Left lung (tissue), 10 donors: ENCODE data around the gene ABCG1. TPM values are rescaled to one million over a fixed set of nuclear protein-coding genes. Genes with fewer than 3 reads are reported as not detected.

Source experiments
- ATAC-seq: fragments of 200-7000 bp; cut with Tn5 transposase; one replicate; pipeline ENCODE4 v1.9.1; 2020; ENCODE audit warnings: moderate library complexity
- DNase-seq, 4 donors: peaks; one replicate each; pipeline ENCODE4 v3.0.0-alpha.2; 2013 to 2020
- H3K27ac ChIP-seq, 2 donors: fragments of 200-600 bp; sonication (generic) in 1 of 2; one replicate each; pipeline versions ENCODE4 v1.5.0 to v1.8.0; 2020 to 2021
- H3K27me3 ChIP-seq, 2 donors: fragments of 200-600 bp; sonication (generic) in 1 of 2; one replicate each; pipeline versions ENCODE4 v1.5.0 to v1.8.0; 2020 to 2021
- H3K36me3 ChIP-seq, 2 donors: fragments of 200-600 bp; sonication (generic) in 1 of 2; one replicate each; pipeline versions ENCODE4 v1.5.0 to v1.8.0; 2020 to 2021
- H3K4me1 ChIP-seq, 2 donors: fragments of 200-600 bp; one replicate each; pipeline ENCODE4 v1.8.0; 2021
- H3K4me3 ChIP-seq, 2 donors: fragments of 200-600 bp; sonication (generic) in 1 of 2; one replicate each; pipeline versions ENCODE4 v1.5.0 to v1.8.0; 2020 to 2021; ENCODE audit warnings: mild to moderate bottlenecking in 1 of 2
- H3K9me3 ChIP-seq, 2 donors: fragments of 200-600 bp; sonication (generic) in 1 of 2; one replicate each; pipeline versions ENCODE4 v1.5.0 to v1.8.0; 2020 to 2021
- CTCF ChIP-seq, 2 donors: fragments of 200-600 bp; sonication (generic) in 1 of 2; IDR thresholded peaks; one replicate each; pipeline versions ENCODE4 v1.5.0 to v1.8.0; 2021; ENCODE audit warnings: antibody characterized with exemption in 2 of 2
- intact Hi-C, 2 donors: fragments of 100-400 bp; cut with DNase I; formaldehyde crosslinking; loops; one replicate each; pipeline versions ENCODE4 v1.11.2 to v1.14.2; 2022
- polyA plus RNA-seq, 6 donors: library from polyadenylated mRNA; unstranded; fragments of 120-200 nt; gene quantifications; one replicate each; pipeline ENCODE4 v1.2.1, GENCODE V29; 2013; ENCODE audit not compliant: insufficient read length in 6 of 6
- total RNA-seq, 2 donors: library from RNA; stranded (reverse); fragmentation: NEBNext Ultra II Directional; extraction: Animal tissue kit (Norgen Biotek cat#: 25700); gene quantifications; one replicate each; pipeline ENCODE4 v1.2.1, GENCODE V29; 2021
- donor health status: DM: no; HTN: yes; CAD: no.
- donor health status: DM: no; HTN: no; CAD: no.

ABCG1 gene
- total and polyA plus RNA-seq, 8 donors = 6.8 to 53.8 (median 10.5) TPM

GRCh38 chr21:42238185-42238934 is 19.4 kb downstream of the ABCG1 start:
- no peak overlapping the region for H3K27ac ChIP-seq
- no peaks in the 10 kb centered on the region for H3K36me3 ChIP-seq
- intact Hi-C loops = no loop called here
- ATAC-seq (no peak), DNase-seq (no peak)
- TF ChIP-seq CTCF (IDR thresholded peaks at IDR 0.05) = no peak
- H3K9me3 ChIP-seq = no peaks in the 10 kb centered on the region
- no peak overlapping the region for H3K4me3 ChIP-seq
- H3K27me3 ChIP-seq = no peaks in the 10 kb centered on the region
- peaks cover 22 to 57% of the 10 kb centered on the region in 2 donors for H3K4me1 ChIP-seq

DNA sequence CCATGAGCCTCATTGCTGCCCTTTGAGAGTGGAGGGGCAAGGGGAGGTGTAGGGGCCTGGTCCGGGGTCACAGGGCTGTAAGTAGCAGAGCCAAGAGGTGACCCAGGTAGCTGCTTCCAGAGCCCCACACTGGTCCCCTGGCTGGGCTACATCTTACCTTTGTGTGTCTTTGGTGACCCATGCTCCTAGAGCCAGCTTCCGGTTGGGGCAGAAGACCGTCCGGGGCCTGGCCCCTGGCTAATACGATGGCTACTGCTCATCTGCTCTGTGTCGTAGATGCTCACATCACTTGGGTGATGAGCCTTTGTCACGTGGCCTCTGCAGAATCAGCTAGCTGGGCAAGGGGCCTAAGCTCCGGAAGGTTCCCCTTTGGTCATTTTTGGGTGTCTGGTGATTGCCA is 20.6 kb downstream of the ABCG1 start:
- Histone ChIP-seq H3K4me3 (no peak overlapping the region), H3K27ac (no peak overlapping the region), H3K27me3 (no peaks in the 10 kb centered on the region), H3K36me3 (no peaks in the 10 kb centered on the region), H3K9me3 (no peaks in the 10 kb centered on the region), H3K4me1 (peaks cover 11 to 46% of the 10 kb centered on the region in 2 donors)
- no peak for TF ChIP-seq CTCF (IDR thresholded peaks at IDR 0.05)
- intact Hi-C loops = no loop called here
- ATAC-seq = no peak
- no peak for DNase-seq

- Histone ChIP-seq H3K27ac (no peak overlapping the region), H3K4me1 (peaks cover 10 to 46% of the 10 kb centered on the region in 2 donors), H3K4me3 (no peak overlapping the region), H3K9me3 (no peaks in the 10 kb centered on the region), H3K27me3 (no peaks in the 10 kb centered on the region), H3K36me3 (no peaks in the 10 kb centered on the region)
- intact Hi-C loops = no loop called here
- no peak for TF ChIP-seq CTCF (IDR thresholded peaks at IDR 0.05)
- ATAC-seq (no peak), DNase-seq (no peak)
Observed at GRCh38 chr21:42239973-42240372, 21.0 kb downstream of the ABCG1 start.

- Histone ChIP-seq H3K4me3 (no peak overlapping the region), H3K36me3 (no peaks in the 10 kb centered on the region), H3K27ac (no peak overlapping the region), H3K4me1 (peaks cover 0 to 33% of the 10 kb centered on the region in 2 donors), H3K27me3 (no peaks in the 10 kb centered on the region), H3K9me3 (no peaks in the 10 kb centered on the region)
- DNase-seq (no peak), ATAC-seq (no peak)
- intact Hi-C loops = no loop called here
- TF ChIP-seq CTCF (IDR thresholded peaks at IDR 0.05) = no peak
Observed at GRCh38 chr21:42242611-42243010, 23.7 kb downstream of the ABCG1 start.

GRCh38 chr21:42243026-42243425 is 24.1 kb downstream of the ABCG1 start:
- Histone ChIP-seq H3K4me3 (no peak overlapping the region), H3K27ac (no peak overlapping the region), H3K36me3 (no peaks in the 10 kb centered on the region), H3K4me1 (peaks cover 0 to 33% of the 10 kb centered on the region in 2 donors), H3K9me3 (no peaks in the 10 kb centered on the region), H3K27me3 (no peaks in the 10 kb centered on the region)
- no peak for ATAC-seq
- TF ChIP-seq CTCF (IDR thresholded peaks at IDR 0.05) = no peak
- intact Hi-C loops = no loop called here
- peak in 1 of 4 donors; percentile 39 for DNase-seq
